GM19240 (cell line): ENCODE measurements around the gene PLCD4.

Experiments used
- DNase-seq: peaks from one replicate; pipeline ENCODE4 v3.0.0; 2011; ENCODE audit warnings: low spot score; ENCODE audit not compliant: insufficient read length

Gene PLCD4

GRCh38 chr2:218621007-218621406 lies 13.3 kb downstream of the PLCD4 start:
- no peak for DNase-seq

- DNase-seq = no peak
Observed at GRCh38 chr2:218622606-218623365, 15.1 kb downstream of the PLCD4 start.

GRCh38 chr2:218623366-218623705 lies 15.6 kb downstream of the PLCD4 start:
- DNase-seq = no peak

- DNase-seq = no peak
Observed at GRCh38 chr2:218626369-218626768, 18.7 kb downstream of the PLCD4 start.

GRCh38 chr2:218627939-218628338 lies 20.2 kb downstream of the PLCD4 start:
- DNase-seq = no peak

GRCh38 chr2:218631837-218632236 lies 24.1 kb downstream of the PLCD4 start:
- no peak for DNase-seq

GRCh38 chr2:218635719-218636118 lies 28.0 kb downstream of the PLCD4 start:
- DNase-seq = no peak

GRCh38 chr2:218638372-218638771 lies 30.7 kb downstream of the PLCD4 start:
- no peak for DNase-seq

GRCh38 chr2:218642121-218642656 lies 34.5 kb downstream of the PLCD4 start:
- DNase-seq = no peak

GRCh38 chr2:218642786-218643185 lies 35.1 kb downstream of the PLCD4 start:
- no peak for DNase-seq

- DNase-seq = no peak
Observed at GRCh38 chr2:218643751-218644310, 36.1 kb downstream of the PLCD4 start.

GRCh38 chr2:218644721-218645120 lies 37.0 kb downstream of the PLCD4 start:
- DNase-seq = no peak

GRCh38 chr2:218645126-218645525 lies 37.4 kb downstream of the PLCD4 start:
- no peak for DNase-seq

- peak; percentile 23 for DNase-seq
Observed at GRCh38 chr2:218648088-218648786, 40.5 kb downstream of the PLCD4 start.

- DNase-seq = no peak
Observed at GRCh38 chr2:218648787-218649100, 41.0 kb downstream of the PLCD4 start.

- DNase-seq = no peak
Observed at GRCh38 chr2:218655751-218656150, 48.1 kb downstream of the PLCD4 start.

- DNase-seq = peak; percentile 23
Observed at GRCh38 chr2:218658671-218659257, 51.1 kb downstream of the PLCD4 start.

- DNase-seq = peak; percentile 93
Observed at GRCh38 chr2:218659258-218659987, 51.7 kb downstream of the PLCD4 start, which contains the start of the genes BCS1L and ZNF142. BCS1L (plus strand) TSS chr2:218659683; CDS start chr2:218660988, 1,305 bp downstream. ZNF142 (minus strand) TSS chr2:218659623; CDS start chr2:218656429, 3,194 bp downstream.

- DNase-seq = no peak
Observed at GRCh38 chr2:218659988-218660358, 52.3 kb downstream of the PLCD4 start.

GRCh38 chr2:218662377-218662776 lies 54.7 kb downstream of the PLCD4 start:
- DNase-seq = no peak

- DNase-seq = no peak
Observed at GRCh38 chr2:218662827-218663226, 55.1 kb downstream of the PLCD4 start.
